ENCODE results near the gene GPR146.

Gene GPR146

DNA sequence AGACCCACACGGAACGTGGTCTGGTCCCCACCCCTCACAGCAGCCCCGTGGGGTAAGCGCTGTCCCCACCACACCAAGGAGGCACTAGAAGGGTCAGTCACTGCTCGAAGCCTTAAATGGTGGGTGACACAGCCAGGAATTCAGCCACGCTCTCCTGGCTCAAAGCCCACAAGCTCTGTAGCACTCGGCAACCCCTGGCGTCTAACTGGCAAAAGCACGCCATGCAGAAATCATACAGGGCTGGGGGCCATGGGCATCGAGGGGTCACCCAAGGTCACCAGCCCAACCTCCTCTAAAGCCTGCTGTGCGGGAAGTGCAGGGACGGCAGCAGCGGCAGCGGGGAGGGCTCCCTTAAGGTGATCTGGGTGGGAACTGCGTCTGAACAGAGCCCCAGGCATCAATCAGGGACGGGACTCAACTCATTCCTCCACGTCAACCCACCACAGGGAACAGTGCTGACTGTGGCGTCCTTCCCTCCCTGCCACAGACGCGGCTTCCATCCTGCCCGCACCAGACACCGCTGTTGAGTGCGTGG, 51.3 kb downstream of the GPR146 start:
- DNase-seq: no peak

DNA sequence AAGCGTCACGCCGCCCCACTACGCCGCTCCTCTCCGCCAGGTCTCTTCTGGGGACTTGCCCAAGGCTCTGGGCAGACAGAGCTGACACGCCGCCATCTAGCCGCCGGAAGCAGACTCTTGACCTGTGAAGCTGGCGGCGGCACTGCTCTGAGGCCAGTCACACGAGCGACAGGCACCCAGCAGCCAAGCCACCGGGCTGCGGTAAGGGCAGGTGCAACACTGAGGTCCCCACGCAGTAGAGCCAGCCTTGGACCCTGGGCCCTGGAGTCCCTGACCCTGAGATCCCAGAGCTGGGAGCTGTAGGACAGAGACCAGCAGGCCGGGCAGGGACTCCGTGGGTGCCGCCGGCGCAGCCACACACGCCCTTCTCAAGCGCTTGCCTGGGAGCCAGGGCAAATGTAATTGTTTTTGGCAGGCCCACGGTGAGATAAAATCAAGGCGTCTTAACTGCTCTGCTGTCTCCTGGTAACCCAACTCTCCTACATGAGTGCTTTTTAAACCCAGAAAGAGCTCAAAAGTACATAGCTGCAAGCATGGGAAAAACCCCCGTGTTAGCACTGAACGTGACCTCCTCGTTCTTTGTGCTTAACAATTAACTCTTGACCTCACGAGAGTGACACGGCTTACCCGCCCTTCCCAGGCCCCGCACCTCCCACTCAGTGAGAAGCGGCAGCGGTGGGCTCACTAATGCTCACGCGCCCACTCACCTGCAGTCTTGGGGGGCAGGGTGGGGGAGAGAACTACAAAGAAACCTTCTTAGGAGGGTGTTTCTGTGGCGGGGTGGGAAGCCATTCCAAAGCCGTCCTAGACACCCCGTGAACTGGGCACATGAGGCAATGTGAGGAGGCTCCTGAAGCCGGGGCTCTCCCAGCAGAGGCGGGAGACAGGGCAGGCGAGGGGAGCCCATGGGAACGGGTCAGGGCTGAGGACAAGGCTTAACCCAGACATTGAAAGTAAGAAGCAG, 52.1 kb downstream of the GPR146 start:
- DNase-seq: no peak

DNA sequence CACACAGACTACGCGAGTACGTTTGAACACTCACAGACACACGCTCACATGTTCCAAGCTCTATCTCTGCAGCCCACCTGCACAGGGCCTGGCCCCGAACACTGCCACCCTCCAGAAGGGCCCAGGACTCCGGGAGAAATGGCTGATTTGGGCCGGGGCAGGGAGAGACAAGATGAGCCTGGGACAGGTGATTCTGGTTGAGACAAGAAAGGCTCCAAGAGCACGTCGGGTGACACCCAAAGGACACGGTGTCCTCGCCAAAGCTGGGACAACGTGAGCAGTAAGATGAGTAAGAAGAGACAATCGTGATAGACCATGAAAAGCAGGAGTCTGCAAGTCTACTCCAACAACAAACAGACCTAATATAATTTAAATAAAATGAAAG, 52.8 kb downstream of the GPR146 start:
- DNase-seq: no peak

DNA sequence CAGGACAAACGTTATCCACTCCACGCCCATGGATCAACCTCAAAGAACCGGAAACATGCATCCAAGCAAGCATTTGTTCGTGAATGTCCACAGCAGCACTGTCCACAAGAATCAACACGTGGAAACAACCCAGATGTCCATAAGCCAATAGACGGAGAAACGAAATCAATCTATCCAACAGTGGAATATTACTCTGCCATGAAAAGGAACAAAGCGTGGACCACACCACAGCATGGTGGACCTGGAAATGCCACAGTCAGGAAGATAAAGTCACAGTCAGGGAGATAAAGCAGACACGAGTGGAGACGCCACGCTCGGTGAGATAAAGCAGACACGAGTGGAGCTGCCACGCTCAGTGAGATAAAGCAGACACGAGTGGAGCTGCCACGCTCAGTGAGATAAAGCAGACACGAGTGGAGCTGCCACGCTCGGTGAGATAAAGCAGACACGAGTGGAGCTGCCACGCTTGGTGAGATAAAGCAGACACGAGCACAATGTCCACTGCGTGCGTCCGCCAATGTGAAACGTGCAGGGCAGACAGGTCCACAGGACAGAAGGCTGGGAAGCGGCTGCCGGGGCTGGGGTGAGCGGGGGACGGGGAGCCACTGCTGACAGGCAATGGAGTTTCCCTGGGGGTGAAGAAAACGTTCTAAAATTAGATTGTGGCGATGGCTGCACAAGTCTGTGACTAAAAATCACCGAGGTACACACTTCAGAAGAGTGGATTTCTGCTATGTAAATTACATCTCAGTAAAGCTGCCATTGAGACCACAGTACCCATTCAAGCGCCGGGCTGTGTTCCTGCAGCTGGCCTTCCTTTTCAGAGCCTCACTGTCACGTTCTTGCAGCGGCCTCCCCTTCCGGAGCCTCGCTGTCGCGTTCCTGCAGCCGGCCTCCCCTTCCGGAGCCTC, 54.2 kb downstream of the GPR146 start:
- DNase-seq: no peak

DNA sequence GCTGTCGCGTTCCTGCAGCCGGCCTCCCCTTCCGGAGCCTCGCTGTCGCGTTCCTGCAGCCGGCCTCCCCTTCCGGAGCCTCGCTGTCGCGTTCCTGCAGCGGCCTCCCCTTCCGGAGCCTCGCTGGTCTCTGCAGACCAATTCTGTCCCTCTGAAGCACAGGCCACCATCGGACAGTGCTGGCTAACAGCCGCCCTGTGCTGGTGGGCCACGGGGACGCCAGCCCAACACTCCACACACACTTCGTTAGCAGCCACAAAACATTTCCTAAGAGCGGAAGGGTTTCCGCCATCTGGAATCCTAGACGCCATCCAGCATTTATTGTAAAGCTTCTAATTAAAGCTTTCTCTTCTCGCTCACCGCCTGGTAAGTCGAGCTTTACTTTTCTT, 54.8 kb downstream of the GPR146 start:
- DNase-seq: no peak

DNA sequence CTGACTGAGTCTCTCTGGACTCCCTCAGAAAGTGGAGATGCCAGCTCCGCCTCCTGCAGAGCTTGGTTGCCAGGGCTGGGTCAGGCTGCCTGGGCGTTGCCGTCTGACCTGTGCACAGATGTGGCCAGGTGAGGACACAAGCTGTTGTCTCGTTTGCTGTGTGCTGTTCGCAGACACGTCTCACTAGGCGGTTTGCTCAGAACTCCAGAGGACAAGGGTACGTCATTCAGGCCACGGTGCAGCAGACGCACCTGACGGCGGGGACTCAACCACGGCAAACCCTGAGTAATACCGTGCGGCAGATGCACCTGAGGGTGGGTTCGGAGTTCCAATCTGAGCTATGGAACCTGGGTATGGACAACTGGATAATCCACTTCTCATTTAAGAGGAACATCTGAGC, 55.3 kb downstream of the GPR146 start:
- DNase-seq: no peak

DNA sequence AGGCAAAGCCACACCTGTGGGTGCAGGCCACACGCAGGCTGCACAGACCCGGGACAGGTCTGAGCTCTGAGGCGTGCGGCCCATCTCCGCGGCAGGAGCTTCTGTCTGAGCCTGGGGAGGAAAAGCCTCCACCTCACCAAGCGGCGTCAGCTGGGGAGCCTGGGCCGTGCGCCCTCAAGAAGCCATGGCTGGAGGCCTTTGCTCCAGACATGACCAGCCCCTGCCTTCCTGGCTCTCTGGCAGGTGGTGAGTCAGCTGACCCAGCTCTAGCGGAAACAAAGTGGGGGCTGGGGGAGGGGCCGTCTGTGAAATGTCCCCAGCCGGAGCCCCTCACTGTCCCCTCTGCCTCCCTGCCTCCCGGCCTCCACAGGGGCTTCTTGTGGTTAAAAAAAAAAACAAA, 56.0 kb downstream of the GPR146 start:
- no peak for DNase-seq

DNA sequence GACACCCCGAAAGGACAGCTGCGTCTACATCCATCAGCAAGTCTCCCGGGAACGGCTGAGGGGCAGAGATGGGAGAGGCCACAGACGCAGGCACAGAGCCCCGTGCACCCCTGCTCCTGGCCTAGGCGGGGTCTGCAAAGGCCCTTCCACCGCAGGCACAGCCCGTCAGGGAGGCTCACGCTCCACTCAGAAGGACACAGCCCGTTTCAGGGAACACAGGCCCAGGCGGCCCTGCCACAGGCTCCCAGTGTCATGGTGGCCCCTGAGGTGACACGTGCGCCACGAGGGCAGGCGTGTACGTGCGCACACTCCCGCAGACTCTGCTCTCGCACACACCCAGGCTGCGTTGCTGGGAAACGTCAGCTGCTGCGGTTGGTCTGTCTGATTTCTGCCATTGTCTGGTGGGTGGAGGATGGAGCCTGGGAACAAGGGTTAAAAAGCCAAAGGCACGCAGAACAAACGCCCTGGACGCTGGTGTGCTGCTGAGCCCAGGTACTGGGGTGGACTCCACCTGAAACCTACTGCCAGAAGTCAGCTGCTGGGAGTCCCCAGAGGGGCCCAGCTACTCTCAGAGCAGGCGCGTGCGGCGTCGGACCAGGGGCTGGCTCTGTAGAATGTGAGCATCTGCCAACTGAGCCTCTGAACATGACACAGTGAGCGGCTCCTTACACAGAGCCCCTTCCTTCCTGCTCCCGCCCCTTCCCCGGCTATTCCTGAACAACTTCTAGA, 56.7 kb downstream of the GPR146 start:
- no peak for DNase-seq

DNA sequence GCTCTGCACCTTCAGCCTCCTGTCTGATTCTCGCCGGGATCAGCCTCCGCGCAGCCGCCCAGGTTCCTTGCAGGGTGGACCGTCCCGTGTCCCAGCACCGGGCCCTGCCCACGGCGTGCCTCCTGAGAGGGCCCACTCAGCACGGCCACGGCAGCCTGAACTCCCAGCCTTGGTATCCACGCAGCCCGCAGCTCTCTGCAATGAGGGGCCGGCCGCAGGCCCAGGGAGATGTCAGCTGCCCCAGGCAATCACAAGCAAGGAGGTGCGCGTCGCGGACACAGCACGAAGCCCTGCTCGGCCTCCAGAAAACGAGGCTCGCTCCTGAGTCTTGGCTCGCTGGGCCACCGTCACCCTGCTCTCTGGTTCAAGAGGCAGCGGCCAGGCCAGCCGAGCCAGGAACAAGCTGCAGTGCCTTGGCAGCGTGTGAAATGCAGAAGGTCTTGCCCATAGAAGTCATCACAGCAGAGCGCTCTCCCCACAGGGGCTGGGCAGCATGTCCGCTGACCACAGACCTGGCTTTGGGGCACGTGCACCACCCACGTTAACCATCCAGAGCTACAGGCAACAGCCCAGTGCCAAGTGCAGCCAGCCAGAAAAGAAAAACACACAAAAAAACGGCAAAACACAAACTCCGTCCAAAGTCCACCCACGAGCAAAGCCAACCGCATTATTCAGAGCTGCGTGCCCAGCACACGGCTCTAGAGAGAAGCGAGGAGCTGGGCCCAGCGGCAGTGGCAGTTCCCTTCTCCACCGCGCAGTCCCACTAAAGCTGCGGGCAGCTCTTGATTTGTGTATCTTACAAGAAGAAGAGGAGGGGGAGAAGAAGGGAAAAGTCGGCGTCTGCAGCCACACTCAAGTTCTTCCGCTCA, 57.5 kb downstream of the GPR146 start:
- DNase-seq: no peak

DNA sequence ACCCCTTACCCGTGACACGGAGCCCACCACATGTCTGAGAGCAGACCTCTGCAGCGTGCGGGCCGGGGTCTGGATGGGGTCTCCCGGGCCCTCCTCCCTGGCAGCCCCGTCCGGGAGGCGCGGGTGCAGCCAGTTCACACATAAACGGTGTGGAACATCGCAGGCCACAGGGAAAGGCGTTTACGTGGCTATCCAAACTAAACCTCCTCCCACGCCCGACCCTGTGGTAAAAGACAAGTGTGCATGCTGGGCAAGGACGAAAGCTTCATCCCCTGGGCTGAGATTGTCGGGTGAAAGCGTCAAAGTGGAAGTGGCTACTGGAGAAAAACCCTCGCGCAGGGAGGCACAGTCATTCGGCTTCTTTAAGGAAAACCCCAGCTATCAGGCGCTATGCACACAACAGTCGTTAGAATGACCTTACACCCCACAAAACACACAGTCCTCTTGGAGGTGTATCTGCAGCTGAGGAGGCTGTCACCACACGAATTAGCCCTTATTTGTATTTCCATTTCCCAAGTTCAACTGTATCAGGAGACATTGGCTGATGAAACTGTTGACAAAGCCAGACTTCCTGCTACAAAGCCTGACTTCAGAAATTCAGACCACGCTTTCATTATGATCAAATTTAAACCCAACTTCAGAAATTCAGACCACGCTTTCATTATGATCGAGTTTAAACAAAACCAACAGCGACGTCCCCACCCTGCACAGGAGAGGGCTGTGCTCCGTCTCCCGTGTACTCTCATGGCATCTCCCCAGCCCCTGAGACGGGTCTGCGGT, 58.9 kb downstream of the GPR146 start:
- DNase-seq: peak; percentile 57

DNA sequence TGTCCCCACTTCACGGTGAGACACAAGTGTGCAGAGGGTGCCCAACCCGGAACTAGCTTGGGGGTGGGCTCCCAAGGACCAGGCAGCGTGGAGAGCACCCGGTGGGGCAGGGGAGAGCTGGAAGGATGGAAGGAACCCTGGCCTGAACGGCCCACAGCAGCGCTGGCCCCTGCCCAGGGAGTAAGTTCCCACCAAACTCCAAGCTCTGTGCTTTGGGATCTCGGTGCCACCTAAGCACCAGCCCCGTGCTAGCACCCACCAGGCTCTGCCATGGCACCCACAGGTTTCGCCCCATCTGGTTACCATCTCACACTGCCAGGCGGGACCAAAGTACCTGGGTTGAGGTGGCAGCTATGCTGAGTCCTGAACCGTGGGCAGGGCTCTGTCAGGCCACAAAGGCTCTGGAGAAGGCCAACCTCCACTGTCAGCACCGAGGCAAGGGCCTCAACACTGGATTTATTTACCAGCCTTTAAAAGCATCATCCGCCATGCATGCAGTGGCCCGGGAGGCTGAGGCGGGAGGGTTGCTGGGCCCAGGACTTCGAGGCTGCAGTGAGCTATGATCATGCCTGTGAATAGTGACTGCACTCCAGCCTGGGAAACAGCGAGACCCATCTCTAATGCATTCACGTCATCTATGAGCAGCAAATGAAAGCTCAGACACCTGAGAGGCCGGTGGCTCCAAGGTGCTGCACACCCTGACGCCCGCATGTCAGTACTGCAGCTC, 59.6 kb downstream of the GPR146 start:
- no peak for DNase-seq

DNA sequence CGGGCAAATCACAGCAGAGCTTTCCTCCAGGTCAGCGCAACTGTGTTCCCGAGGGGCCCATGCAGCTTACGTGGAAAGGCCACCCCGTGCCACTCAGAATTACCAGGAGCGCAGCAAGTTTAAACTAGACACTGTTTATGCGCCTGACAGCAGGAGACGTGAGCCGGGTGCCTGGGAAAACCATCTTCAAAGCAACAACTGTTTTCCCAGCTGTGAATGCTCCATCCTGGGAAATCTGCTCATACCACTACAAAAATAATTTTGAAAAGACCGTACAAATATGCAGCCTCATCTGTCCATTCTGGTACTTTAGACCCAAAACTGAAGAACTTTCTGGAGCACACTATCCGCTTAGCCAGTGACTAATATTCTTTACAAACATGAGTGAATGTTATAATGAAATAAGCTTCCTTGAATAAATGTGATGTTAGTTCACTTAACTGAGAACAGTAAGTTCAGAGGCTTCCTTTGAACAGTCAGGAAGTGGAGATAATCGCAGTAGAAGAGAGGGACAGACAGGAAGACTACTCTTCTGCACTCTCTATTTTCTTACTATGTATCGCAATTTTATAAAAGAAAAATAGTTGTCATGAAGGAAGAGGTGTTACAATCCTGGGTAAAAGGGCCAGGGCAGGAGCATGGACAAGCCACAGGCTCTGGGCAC, 60.3 kb downstream of the GPR146 start:
- DNase-seq: no peak

DNA sequence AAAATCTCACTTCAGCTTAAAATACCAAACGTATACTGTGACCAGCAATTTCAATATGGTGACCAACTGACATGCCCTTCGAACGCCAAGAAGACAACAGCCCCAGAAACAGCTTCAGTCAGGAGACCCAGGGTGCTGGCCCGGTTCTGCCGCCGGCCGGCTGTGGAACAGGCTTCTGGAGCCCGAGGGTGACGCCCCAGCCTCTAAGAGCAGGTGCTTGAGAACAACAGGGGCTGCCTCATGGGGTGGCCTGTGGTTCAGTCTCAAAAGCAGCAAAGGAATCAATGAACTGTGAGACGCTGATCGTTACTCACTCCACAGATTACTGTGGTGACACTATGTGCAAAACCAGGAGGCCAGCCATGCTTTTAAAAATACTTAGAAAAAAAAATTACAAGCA, 60.8 kb downstream of the GPR146 start:
- DNase-seq: no peak

DNA sequence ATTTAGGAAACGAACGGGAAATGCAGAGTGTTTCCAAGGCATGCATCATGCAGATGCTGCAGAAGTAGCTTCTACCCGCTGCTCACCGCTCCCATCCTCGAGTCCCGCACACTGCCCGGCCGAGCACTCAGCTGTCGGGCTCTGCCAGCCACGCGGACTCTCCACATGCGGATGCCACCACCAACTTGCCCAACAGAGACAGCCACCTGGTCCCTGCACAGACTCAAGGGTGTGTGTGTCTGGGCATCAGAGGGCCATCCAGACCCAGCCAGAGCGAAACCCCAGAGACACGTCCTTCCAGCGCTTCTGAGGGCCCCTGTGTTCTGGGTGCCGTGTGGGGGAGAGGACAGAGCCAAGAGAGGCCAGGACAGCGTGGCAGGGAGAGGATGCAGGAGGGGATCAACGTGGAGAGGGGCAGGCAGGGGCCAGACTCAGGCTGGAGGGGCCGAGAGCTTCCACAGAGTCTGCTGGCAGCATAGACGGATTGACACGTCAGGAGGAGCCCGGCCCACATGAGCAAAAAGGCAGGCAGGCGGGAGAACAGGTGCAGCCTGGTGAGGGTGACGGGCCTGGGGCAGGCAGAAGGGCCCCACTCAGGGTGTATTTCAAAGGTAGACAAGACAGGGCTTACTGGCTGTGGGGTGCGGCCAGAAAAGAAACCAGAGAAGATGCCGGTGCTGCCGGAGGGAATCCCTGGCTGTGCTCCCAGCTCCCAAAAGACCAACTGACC, 61.9 kb downstream of the GPR146 start:
- no peak for DNase-seq

DNA sequence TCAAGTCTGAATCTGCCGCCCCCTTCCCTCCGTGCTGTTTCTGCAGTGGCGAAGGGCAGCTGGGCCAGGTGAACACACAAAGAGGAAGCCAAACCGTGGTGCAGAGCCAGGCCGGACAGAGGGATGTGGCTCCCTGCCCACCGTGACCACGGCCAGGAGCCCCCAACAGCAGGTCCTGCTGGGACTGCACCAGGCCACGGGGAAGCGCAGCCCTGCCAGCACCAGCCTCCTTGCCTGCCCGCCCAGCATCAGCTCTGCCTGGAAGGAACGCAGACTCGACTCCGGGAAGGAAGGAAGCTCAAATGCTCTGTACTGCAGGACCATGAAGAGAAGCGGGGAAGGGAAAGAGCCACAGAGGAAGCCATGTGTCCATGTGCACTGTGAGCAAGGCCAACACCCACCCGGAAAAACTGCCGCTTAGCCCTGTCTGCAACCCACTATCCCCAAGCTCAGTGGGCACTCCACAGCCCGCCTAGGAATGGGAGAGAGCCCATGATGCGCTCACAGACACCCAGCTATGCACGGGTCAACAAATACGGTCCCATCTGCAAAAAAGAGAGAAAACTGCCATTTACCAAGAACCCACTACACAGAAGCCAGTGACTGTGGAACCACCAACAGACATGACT, 62.6 kb downstream of the GPR146 start:
- no peak for DNase-seq

DNA sequence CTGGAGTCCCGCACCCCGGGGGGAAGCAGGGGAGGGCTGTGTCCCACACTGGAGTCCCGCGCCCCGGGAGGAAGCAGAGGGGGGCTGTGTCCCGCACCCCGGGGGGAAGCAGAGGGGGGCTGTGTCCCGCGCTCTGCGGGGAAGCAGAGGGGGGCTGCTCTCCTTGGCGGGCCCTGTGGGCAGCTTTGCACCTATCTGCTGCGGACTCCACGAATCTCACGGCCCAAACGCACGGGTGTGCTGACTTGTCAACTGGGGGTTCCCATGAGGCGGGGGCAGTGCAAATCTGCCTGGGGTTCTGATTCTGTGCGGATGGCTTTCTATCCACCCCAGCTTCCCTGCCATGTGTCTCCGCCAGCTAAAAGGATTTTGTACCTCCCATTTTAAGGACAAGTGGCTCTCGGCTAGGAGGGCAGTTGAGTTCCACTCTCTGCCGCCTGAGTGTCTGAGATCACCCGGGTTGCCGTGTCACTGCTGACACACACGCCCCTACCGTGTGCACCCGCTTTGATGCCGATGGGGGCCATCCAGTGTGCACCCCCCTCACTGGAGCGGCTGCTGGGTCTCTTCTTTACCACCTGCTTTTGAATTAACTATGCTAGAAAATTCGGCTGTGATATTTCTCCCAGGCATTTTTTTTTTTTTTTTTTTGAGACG, 64.0 kb downstream of the GPR146 start:
- no peak for DNase-seq

Measured in inflammatory macrophage treated with lipopolysaccharide for 4 hours (primary cell).